GM18502 (cell line): ENCODE measurements around the gene TEKTIP1.
"Not testable (repeated sequence)": the region's sequence is repeated elsewhere in the genome, so short reads cannot be mapped to it uniquely, and the experiment has no call there.

Source experiments
- ATAC-seq: cut with Tn5 transposase; IDR thresholded peaks from one replicate; pipeline ENCODE4 v1.9.1; 2021; ENCODE audit warnings: mild to moderate bottlenecking; ENCODE audit not compliant: unreplicated experiment, poor library complexity

Gene TEKTIP1

DNA sequence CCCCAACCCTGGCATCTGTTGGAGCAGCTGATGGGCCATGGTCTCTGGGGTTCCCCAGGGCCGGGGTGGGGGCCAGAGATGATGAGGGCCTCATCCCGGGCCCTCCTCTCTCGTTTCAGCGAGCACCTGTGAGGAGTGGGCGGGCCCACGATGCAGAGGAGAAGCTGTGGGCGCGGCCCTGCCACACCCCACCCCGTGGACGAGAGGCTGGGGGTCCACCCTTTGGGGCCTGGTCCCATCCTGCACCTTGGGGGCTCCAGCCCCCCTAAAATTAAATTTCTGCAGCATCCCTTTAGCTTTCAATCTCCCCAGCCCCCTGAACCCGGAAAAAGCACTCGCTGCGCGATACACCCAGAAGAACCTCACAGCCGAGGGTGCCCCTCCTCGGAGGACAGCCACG is 39.4 kb downstream of the TEKTIP1 start:
- ATAC-seq = no peak

GRCh38 chr19:3580156-3580934 is 41.4 kb downstream of the TEKTIP1 start:
- no peak for ATAC-seq

GRCh38 chr19:3581792-3582191 is 42.8 kb downstream of the TEKTIP1 start:
- ATAC-seq = not testable (repeated sequence)

- not testable (repeated sequence) for ATAC-seq
Measured at GRCh38 chr19:3584036-3584802, 45.2 kb downstream of the TEKTIP1 start.

DNA sequence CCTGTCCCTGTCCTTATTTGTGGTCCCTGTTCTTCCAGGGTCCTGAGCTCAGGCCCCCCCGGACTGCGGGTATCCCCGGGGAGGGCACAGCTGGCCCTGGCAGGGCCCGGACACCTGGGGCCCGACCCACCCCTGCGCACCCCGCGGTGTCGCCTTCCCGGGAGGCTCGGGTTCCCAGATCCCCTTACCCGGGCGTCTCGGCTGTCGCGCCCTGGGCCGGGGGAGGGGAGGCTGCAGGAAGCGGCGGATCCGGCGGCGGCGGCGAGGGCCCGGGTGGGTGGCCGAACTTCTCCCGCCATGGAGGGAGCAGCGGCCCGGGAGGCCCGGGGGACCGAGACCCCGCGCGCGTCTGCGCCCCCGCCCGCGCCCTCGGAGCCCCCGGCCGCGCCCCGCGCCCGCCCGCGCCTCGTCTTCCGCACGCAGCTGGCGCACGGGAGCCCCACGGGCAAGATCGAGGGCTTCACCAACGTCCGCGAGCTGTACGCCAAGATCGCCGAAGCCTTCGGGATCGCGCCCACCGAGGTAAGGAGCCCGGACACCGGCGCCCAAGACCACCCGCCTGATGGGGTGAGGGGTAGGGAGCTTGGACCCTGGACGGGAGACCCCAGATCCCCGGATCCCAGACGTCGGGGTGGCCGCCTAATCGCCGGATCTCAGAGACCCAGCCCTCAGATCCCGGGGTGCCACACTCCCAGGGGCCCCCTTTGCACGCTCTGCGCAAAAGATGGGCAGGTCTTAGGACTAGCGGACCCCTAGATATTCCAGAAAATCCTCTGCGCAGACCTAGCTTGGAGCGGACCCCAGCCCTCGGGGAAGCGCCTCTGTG is 46.5 kb downstream of the TEKTIP1 start, which contains the start of gene GIPC3:
TSS of gene GIPC3 (plus strand) at position 178 of the 826 bp plus-strand sequence. CDS start at position 298, 120 bp downstream.
- no peak for ATAC-seq

DNA sequence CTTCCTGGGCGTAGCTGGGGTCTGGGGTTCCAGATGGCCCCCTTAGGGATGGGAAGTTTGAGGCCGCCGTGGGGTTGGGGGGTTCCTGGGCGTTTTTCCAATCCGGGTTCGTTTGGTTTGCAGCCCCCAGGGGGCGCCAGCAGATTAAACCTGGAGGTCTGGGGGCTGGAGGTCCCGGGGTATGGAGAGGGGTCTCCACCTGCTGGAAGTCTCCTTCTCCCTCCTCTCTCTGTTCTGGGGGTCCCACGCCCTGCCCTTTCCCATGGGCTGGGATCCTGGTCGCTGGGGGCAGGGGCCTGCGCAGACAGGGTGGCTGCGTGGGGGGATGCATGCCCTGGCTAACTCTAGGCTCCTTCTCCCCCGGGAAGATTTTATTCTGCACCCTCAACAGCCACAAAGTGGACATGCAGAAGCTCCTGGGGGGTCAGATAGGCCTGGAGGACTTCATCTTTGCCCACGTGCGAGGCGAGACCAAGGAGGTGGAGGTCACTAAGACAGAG is 47.2 kb downstream of the TEKTIP1 start:
- ATAC-seq = no peak

GRCh38 chr19:3586707-3587346 is 47.9 kb downstream of the TEKTIP1 start:
- no peak for ATAC-seq

GRCh38 chr19:3589439-3589838 is 50.5 kb downstream of the TEKTIP1 start:
- ATAC-seq = no peak

DNA sequence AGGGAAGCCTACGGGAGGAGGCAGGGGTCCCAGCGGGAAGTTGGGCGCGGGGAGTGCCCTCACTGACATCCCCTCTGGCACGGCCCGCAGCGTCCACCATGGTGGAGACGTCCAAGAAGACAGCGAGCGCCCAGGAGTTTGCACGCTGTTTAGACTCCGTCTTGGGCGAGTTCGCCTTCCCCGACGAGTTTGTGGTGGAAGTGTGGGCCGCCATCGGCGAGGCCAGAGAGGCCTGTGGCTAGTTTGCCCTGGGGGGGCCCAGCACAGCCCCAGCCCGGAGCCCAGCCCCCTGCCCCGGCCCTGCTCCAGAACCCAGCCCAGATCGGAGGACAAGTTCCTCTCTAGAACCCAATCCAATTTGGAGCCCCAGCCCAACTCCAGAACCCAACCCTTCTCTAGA is 51.0 kb downstream of the TEKTIP1 start:
- ATAC-seq = no peak

DNA sequence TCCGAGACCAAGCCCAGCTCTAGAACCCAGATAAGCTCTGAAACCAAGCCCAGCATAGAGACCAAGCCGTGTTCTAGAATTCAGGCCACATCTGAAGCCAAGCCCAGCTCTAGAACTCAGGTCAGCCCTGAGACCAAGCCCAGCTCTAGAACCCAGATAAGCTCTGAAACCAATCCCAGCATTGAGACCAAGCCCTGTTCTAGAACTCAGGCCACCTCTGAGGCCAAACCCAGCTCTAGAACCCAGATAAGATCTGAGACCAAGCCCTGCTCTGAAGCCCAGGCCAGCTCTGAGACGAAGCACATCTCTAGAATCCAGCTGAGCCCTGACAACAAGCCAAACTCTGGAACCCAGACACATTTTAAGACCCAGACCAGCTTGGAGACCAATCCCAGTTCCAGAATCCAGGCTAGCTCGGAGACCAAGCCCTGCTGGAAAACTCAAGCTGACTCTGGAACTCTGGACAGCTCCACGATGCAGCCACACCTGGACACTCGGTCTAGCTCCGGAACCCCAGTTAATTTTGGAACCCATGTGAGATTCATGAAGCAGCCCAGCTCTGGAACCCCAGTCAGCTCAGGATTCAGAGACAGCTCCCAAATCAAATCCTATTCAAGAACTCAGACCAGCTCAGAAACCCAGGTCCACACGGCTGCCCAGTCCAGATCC is 52.2 kb downstream of the TEKTIP1 start:
- no peak for ATAC-seq

GRCh38 chr19:3591876-3592613 is 53.1 kb downstream of the TEKTIP1 start:
- ATAC-seq = no peak

GRCh38 chr19:3593156-3593555 is 54.2 kb downstream of the TEKTIP1 start:
- no peak for ATAC-seq
